ENCODE measurements around the gene LMO1.

LMO1 gene

GRCh38 chr11:8263109-8263768 is 439 bp downstream of the LMO1 start:
- DNase-seq: no peak

GRCh38 chr11:8262552-8263108 is 1.0 kb downstream of the LMO1 start:
- DNase-seq: no peak

GRCh38 chr11:8261921-8262551 is 1.6 kb downstream of the LMO1 start:
- DNase-seq: no peak

- DNase-seq: no peak
Observed at GRCh38 chr11:8261291-8261690, 2.4 kb downstream of the LMO1 start.

- DNase-seq: no peak
Observed at GRCh38 chr11:8260202-8260966, 3.3 kb downstream of the LMO1 start.

- peak; percentile 78 for DNase-seq
Observed at GRCh38 chr11:8259306-8259959, 4.2 kb downstream of the LMO1 start.

GRCh38 chr11:8258784-8259183 is 4.9 kb downstream of the LMO1 start:
- peak; percentile 89 for DNase-seq

GRCh38 chr11:8258289-8258688 is 5.4 kb downstream of the LMO1 start:
- DNase-seq: peak; percentile 90

- no peak for DNase-seq
Observed at GRCh38 chr11:8257003-8257664, 6.5 kb downstream of the LMO1 start.

GRCh38 chr11:8256271-8257002 is 7.2 kb downstream of the LMO1 start:
- DNase-seq: no peak

GRCh38 chr11:8253566-8253965 is 10.1 kb downstream of the LMO1 start:
- DNase-seq: no peak

GRCh38 chr11:8252946-8253345 is 10.7 kb downstream of the LMO1 start:
- no peak for DNase-seq

- DNase-seq: no peak
Observed at GRCh38 chr11:8252388-8252787, 11.3 kb downstream of the LMO1 start.

GRCh38 chr11:8251616-8252295 is 11.9 kb downstream of the LMO1 start:
- DNase-seq: no peak

GRCh38 chr11:8250981-8251615 is 12.6 kb downstream of the LMO1 start:
- no peak for DNase-seq

GRCh38 chr11:8250434-8250833 is 13.2 kb downstream of the LMO1 start:
- DNase-seq: no peak

GRCh38 chr11:8249482-8249881 is 14.2 kb downstream of the LMO1 start:
- no peak for DNase-seq

GRCh38 chr11:8248786-8249185 is 14.9 kb downstream of the LMO1 start:
- DNase-seq: no peak

GRCh38 chr11:8247312-8247711 is 16.4 kb downstream of the LMO1 start:
- no peak for DNase-seq

- no peak for DNase-seq
Observed at GRCh38 chr11:8243458-8243857, 20.2 kb downstream of the LMO1 start.

Measured in MV-4-11 (cell line).